ENCODE results near the gene TLE7.
A peak's percentile ranks its signal among the peaks of the same experiment; 100 is the strongest.

TLE7 gene

GRCh38 chr16:71448274-71448866, 6.5 kb upstream of the TLE7 start:
- no peak for DNase-seq (ENCODE audit: low spot score)

GRCh38 chr16:71443714-71444113, 1.9 kb upstream of the TLE7 start:
- no peak for DNase-seq (ENCODE audit: low spot score)

GRCh38 chr16:71441348-71442050, 355 bp downstream of the TLE7 start:
- DNase-seq (ENCODE audit: low spot score) = no peak

- no peak for DNase-seq (ENCODE audit: low spot score)
Measured at GRCh38 chr16:71440669-71441347, 1.0 kb downstream of the TLE7 start.

GRCh38 chr16:71439523-71439922, 2.3 kb downstream of the TLE7 start:
- DNase-seq (ENCODE audit: low spot score) = no peak

- DNase-seq (ENCODE audit: low spot score) = no peak
Measured at GRCh38 chr16:71436473-71436872, 5.4 kb downstream of the TLE7 start.

GRCh38 chr16:71432906-71433305, 8.9 kb downstream of the TLE7 start:
- DNase-seq (ENCODE audit: low spot score) = no peak

- DNase-seq (ENCODE audit: low spot score) = no peak
Measured at GRCh38 chr16:71431991-71432390, 9.9 kb downstream of the TLE7 start.

- DNase-seq (ENCODE audit: low spot score) = no peak
Measured at GRCh38 chr16:71431176-71431575, 10.7 kb downstream of the TLE7 start.

- no peak for DNase-seq (ENCODE audit: low spot score)
Measured at GRCh38 chr16:71430744-71431143, 11.1 kb downstream of the TLE7 start.

GRCh38 chr16:71429581-71429980, 12.3 kb downstream of the TLE7 start:
- DNase-seq (ENCODE audit: low spot score) = no peak

- DNase-seq (ENCODE audit: low spot score) = no peak
Measured at GRCh38 chr16:71428883-71429282, 13.0 kb downstream of the TLE7 start.

- no peak for DNase-seq (ENCODE audit: low spot score)
Measured at GRCh38 chr16:71428385-71428784, 13.5 kb downstream of the TLE7 start.

- no peak for DNase-seq (ENCODE audit: low spot score)
Measured at GRCh38 chr16:71426880-71427615, 14.8 kb downstream of the TLE7 start.

GRCh38 chr16:71426069-71426879, 15.6 kb downstream of the TLE7 start:
- peak; percentile 90 for DNase-seq (ENCODE audit: low spot score)

- DNase-seq (ENCODE audit: low spot score) = no peak
Measured at GRCh38 chr16:71425746-71426068, 16.1 kb downstream of the TLE7 start.

- DNase-seq (ENCODE audit: low spot score) = no peak
Measured at GRCh38 chr16:71424626-71425025, 17.2 kb downstream of the TLE7 start.

GRCh38 chr16:71423865-71424264, 18.0 kb downstream of the TLE7 start:
- DNase-seq (ENCODE audit: low spot score) = no peak

GRCh38 chr16:71423016-71423415, 18.8 kb downstream of the TLE7 start:
- DNase-seq (ENCODE audit: low spot score) = no peak

GRCh38 chr16:71421911-71422310, 19.9 kb downstream of the TLE7 start:
- DNase-seq (ENCODE audit: low spot score) = peak; percentile 26

GRCh38 chr16:71414038-71414437, 27.8 kb downstream of the TLE7 start:
- DNase-seq (ENCODE audit: low spot score) = no peak

- no peak for DNase-seq (ENCODE audit: low spot score)
Measured at GRCh38 chr16:71413341-71413740, 28.5 kb downstream of the TLE7 start.
